H1 (cell line): ENCODE measurements around the gene PRKCSH. TPM values are rescaled to one million over a fixed set of nuclear protein-coding genes. Genes with fewer than 3 reads are reported as not detected.
A peak's percentile ranks its signal among the peaks of the same experiment; 100 is the strongest.

Experiments
- ASH2L ChIP-seq: fragments of 200-600, 300-600 bp; sonication (generic); IDR thresholded peaks from one replicate; pipeline ENCODE4 v1.7.1; 2017; ENCODE audit warnings: low read length
- CBX5 ChIP-seq: fragments of 300-800, 300-1000 bp; sonication (generic); IDR thresholded peaks from 2 replicates; pipeline ENCODE4 v1.7.1; 2016; ENCODE audit warnings: antibody characterized with exemption, low read length, low read depth
- CEBPB ChIP-seq: IDR thresholded peaks from 2 replicates; pipeline ENCODE4 v1.6.1; 2012; ENCODE audit warnings: low read depth, low read length
- CTBP2 ChIP-seq: IDR thresholded peaks from 2 replicates; pipeline ENCODE4 v1.7.0; 2011; ENCODE audit warnings: borderline replicate concordance, mild to moderate bottlenecking, moderate library complexity, mixed read lengths, low read length; ENCODE audit not compliant: insufficient read depth, insufficient read length
- EZH2 ChIP-seq: fragments of 200-600 bp; sonication (generic); IDR thresholded peaks from 2 replicates; pipeline ENCODE4 v1.7.1; 2012; ENCODE audit warnings: low read depth, mild to moderate bottlenecking, moderate library complexity, low read length, inconsistent platforms; ENCODE audit not compliant: severe bottlenecking
- GABPA ChIP-seq: IDR thresholded peaks from 2 replicates; pipeline ENCODE4 v1.6.1; 2011; ENCODE audit warnings: mild to moderate bottlenecking, low read length, moderate library complexity, borderline replicate concordance; ENCODE audit not compliant: insufficient read depth
- JUND ChIP-seq: IDR thresholded peaks from 2 replicates; pipeline ENCODE4 v1.6.1; 2011; ENCODE audit warnings: mild to moderate bottlenecking, improper control_type of control experiment, low read length
- MAFK ChIP-seq: IDR thresholded peaks from 2 replicates; pipeline ENCODE4 v1.6.1; 2012; ENCODE audit warnings: low read depth, mild to moderate bottlenecking, improper control_type of control experiment, low read length
- NANOG ChIP-seq: IDR thresholded peaks from 2 replicates; pipeline ENCODE4 v1.6.1; 2011; ENCODE audit warnings: low read length, low read depth, mild to moderate bottlenecking, inconsistent platforms; ENCODE audit not compliant: insufficient read depth, poor library complexity, severe bottlenecking
- SIN3A ChIP-seq, 2 experiments: IDR thresholded peaks in 1 of 2; conservative IDR thresholded peaks in 1 of 2; 2 replicates each; pipeline ENCODE4 v1.6.1; 2011 to 2012; ENCODE audit warnings: low read length in 2 of 2, improper control_type of control experiment in 1 of 2, low read depth in 1 of 2, mild to moderate bottlenecking in 1 of 2
- TBP ChIP-seq: IDR thresholded peaks from 2 replicates; pipeline ENCODE4 v1.6.1; 2011; ENCODE audit warnings: low read depth, low read length, improper control_type of control experiment
- USF2 ChIP-seq: IDR thresholded peaks from 2 replicates; pipeline ENCODE4 v1.6.1; 2011; ENCODE audit warnings: low read length, improper control_type of control experiment
- ZNF274 ChIP-seq: IDR thresholded peaks from 2 replicates; pipeline ENCODE4 v1.7.0; 2012; ENCODE audit warnings: low read length, borderline replicate concordance; ENCODE audit errors: extremely low read depth
- polyA plus RNA-seq, 7 experiments: library from polyadenylated mRNA; depleted of rRNA in 3 of 7; stranded (reverse) in 5 of 7; unstranded in 2 of 7; fragments of >200 nt in 5 of 7; fragments of 200-250 nt in 2 of 7; gene quantifications; 1 replicate in 5 of 7; 2 replicates in 1 of 7; 4 replicates in 1 of 7; pipeline versions ENCODE4 v1.2.1 to v1.2.3, GENCODE V29; 2011 to 2013; ENCODE audit warnings: missing spikeins in 2 of 7, mixed read lengths in 2 of 7
- total RNA-seq: library from RNA; stranded (reverse); fragmentation: NEBNext Ultra II Directional; extraction: Animal tissue kit (Norgen Biotek cat#: 25700); gene quantifications from 2 replicates; pipeline ENCODE4 v1.2.1, GENCODE V29; 2021
- TF ChIP-seq, protein P1 (sequence below): IDR thresholded peaks from 2 replicates; pipeline ENCODE4 v1.6.1; 2012; ENCODE audit warnings: inconsistent platforms
- TF ChIP-seq, protein P2 (sequence below): IDR thresholded peaks from 2 replicates; pipeline ENCODE4 v1.6.1; 2012; ENCODE audit warnings: inconsistent platforms

The PRKCSH gene
- total and polyA plus RNA-seq, 2 of the 8 experiments (the other 6 are each of a cell fraction or from before 2014, with no cell fraction given), result 97.2 to 337 TPM

DNA sequence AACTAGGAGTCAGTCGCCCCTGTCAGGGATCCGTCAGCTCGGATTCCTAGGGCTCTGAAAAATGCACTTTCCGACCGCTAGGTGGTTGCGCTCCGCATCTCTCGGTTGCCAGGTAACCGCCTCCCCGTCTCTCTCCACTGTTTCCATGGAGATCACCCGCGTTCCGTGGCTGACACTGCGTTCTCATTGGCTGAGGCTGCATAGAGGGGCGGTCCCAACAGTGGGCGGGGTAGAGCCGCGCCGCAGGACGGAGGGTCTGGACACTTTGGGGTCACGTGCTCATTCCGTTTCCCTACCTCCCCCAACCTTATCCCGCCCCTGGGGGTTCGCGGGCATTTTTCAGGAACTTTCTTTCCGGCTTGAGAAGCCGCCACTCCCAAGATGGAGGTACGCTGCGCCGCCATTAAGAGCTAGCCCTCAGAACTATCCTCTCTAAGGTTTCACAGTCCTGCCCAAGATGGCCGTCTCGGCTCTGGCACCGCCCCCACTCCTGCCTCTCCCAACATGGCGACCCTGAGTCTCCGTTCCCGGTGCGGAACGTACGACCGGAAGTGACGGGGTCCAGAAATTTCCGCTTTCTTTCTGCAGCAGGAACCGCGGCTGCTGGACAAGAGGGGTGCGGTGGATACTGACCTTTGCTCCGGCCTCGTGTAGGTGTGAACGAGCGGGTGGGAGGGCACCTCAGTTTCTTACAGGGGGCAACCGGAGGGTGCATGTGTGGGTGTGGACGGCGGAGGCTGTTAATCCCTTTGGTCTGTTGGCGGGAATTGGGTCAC lies at the start of gene PRKCSH, which contains the start of gene ODAD3 (continued):
- TF ChIP-seq ASH2L (peak; percentile 81), CTBP2 (no peak), GABPA (peak; percentile 96), ZNF274 (no peak), JUND (peak; percentile 26; the same call in 1 of the 2 replicates), CEBPB (no peak), TBP (peak; percentile 83), EZH2 (no peak), NANOG (no peak), CBX5 (no peak), USF2 (peak; percentile 91), SIN3A (conservative IDR thresholded peaks at IDR 0.05 in 1 of 2, IDR thresholded peaks at IDR 0.05 in 1 of 2; ENCODE audit: low read depth in 1 of 2, low read length in 2 of 2) (peak; percentile 95 to 98), MAFK (no peak)
- TF ChIP-seq, protein P1, sequence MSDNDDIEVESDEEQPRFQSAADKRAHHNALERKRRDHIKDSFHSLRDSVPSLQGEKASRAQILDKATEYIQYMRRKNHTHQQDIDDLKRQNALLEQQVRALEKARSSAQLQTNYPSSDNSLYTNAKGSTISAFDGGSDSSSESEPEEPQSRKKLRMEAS, result no peak; the same call in 1 of the 2 replicates
- TF ChIP-seq, protein P2, sequence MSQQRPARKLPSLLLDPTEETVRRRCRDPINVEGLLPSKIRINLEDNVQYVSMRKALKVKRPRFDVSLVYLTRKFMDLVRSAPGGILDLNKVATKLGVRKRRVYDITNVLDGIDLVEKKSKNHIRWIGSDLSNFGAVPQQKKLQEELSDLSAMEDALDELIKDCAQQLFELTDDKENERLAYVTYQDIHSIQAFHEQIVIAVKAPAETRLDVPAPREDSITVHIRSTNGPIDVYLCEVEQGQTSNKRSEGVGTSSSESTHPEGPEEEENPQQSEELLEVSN, result peak; percentile 53
- TF ChIP-seq, all 59 proteins: peak for 28
